ENCODE results near the gene KIF17. TPM values are rescaled to one million over a fixed set of nuclear protein-coding genes. Genes with fewer than 3 reads are reported as not detected.
"Not testable (repeated sequence)": the region's sequence is repeated elsewhere in the genome, so short reads cannot be mapped to it uniquely, and the experiment has no call there.

The KIF17 gene
- total RNA-seq, 2 experiments from 2014 or later, result 0.25 TPM; not detected in 1

- H3K4me1 Mint-ChIP-seq; H3K36me3 Mint-ChIP-seq (ENCODE audit: low read depth); H3K27ac Mint-ChIP-seq; DNase-seq; ATAC-seq; H3K9me3 Mint-ChIP-seq (ENCODE audit: low read depth): not testable (repeated sequence)
- H3K4me3 Mint-ChIP-seq, result peak overlapping the region; percentile 29
- intact Hi-C loops (cut with DNase I, micrococcal nuclease), result loop anchor here in 1 of 2 experiments (2.0 kb wide), 1 partner anchor 68 kb away; the partner anchor contains the start of gene HP1BP3
- ChIA-PET POLR2A (interaction anchor here (1.0 kb wide), 1 partner anchor 68 kb away, joined by 5 read pairs; the partner anchor contains the start of gene HP1BP3), CTCF (interaction anchor here (0.6 to 1.3 kb wide), 3 partner anchors 12 to 1403 kb away, joined by 3 read pairs; no protein-coding TSS in a partner anchor)
- H3K27me3 Mint-ChIP-seq, result peaks cover 24% of the 10 kb centered on the region
Measured at GRCh38 chr1:20718343-20718882, 606 bp upstream of the KIF17 start.

GRCh38 chr1:20716232-20716631 is 1.6 kb downstream of the KIF17 start:
- POLR2A ChIA-PET, result interaction anchor here (0.7 kb wide), 1 partner anchor 664 kb away, joined by 3 read pairs; no protein-coding TSS in a partner anchor
- peaks cover 24% of the 10 kb centered on the region for H3K27me3 Mint-ChIP-seq
- H3K9me3 Mint-ChIP-seq (ENCODE audit: low read depth), result no peaks in the 10 kb centered on the region
- no peak overlapping the region for H3K27ac Mint-ChIP-seq
- no peak overlapping the region for H3K4me3 Mint-ChIP-seq
- ATAC-seq, result no peak
- peaks cover 8% of the 10 kb centered on the region for H3K4me1 Mint-ChIP-seq
- CTCF ChIA-PET, result interaction anchor here (0.6 to 1.1 kb wide), 2 partner anchors 479 to 880 kb away, joined by 3 to 4 read pairs; no protein-coding TSS in a partner anchor
- no peaks in the 10 kb centered on the region for H3K36me3 Mint-ChIP-seq (ENCODE audit: low read depth)
- DNase-seq, result no peak
- intact Hi-C loops (cut with DNase I, micrococcal nuclease), result no loop called here

- Mint-ChIP-seq H3K4me3 (no peak overlapping the region), H3K4me1 (peaks cover 8% of the 10 kb centered on the region), H3K36me3 (ENCODE audit: low read depth) (no peaks in the 10 kb centered on the region), H3K27ac (no peak overlapping the region), H3K9me3 (ENCODE audit: low read depth) (no peaks in the 10 kb centered on the region), H3K27me3 (peaks cover 24% of the 10 kb centered on the region)
- ChIA-PET CTCF (interaction anchor here (1.1 kb wide), 1 partner anchor 480 kb away, joined by 4 read pairs; no protein-coding TSS in a partner anchor), POLR2A (no interaction called here)
- ATAC-seq (no peak), DNase-seq (no peak)
- intact Hi-C loops (cut with DNase I, micrococcal nuclease), result no loop called here
Measured at GRCh38 chr1:20715406-20715805, 2.4 kb downstream of the KIF17 start.

- peaks cover 6% of the 10 kb centered on the region for H3K4me1 Mint-ChIP-seq
- H3K4me3 Mint-ChIP-seq, result no peak overlapping the region
- intact Hi-C loops (cut with DNase I, micrococcal nuclease), result no loop called here
- CTCF ChIA-PET, result no interaction called here
- ATAC-seq, result no peak
- no peak overlapping the region for H3K27ac Mint-ChIP-seq
- H3K36me3 Mint-ChIP-seq (ENCODE audit: low read depth), result no peaks in the 10 kb centered on the region
- H3K27me3 Mint-ChIP-seq, result peaks cover 17% of the 10 kb centered on the region
- no peak for DNase-seq
- POLR2A ChIA-PET, result no interaction called here
- H3K9me3 Mint-ChIP-seq (ENCODE audit: low read depth), result no peaks in the 10 kb centered on the region
Measured at GRCh38 chr1:20713440-20713839, 4.4 kb downstream of the KIF17 start.

GRCh38 chr1:20712215-20712577 is 5.6 kb downstream of the KIF17 start:
- Mint-ChIP-seq H3K9me3 (ENCODE audit: low read depth) (no peaks in the 10 kb centered on the region), H3K4me1 (peaks cover 6% of the 10 kb centered on the region), H3K27ac (no peak overlapping the region), H3K36me3 (ENCODE audit: low read depth) (no peaks in the 10 kb centered on the region), H3K27me3 (peaks cover 16% of the 10 kb centered on the region), H3K4me3 (no peak overlapping the region)
- intact Hi-C loops (cut with DNase I, micrococcal nuclease), result no loop called here
- ChIA-PET CTCF (no interaction called here), POLR2A (no interaction called here)
- DNase-seq (no peak), ATAC-seq (no peak)

- H3K36me3 Mint-ChIP-seq (ENCODE audit: low read depth), result no peaks in the 10 kb centered on the region
- peaks cover 12% of the 10 kb centered on the region for H3K27me3 Mint-ChIP-seq
- POLR2A ChIA-PET, result no interaction called here
- intact Hi-C loops (cut with DNase I, micrococcal nuclease), result no loop called here
- ATAC-seq, result no peak
- no peaks in the 10 kb centered on the region for H3K9me3 Mint-ChIP-seq (ENCODE audit: low read depth)
- CTCF ChIA-PET, result no interaction called here
- H3K27ac Mint-ChIP-seq, result no peak overlapping the region
- peaks cover 2% of the 10 kb centered on the region for H3K4me1 Mint-ChIP-seq
- H3K4me3 Mint-ChIP-seq, result no peak overlapping the region
- DNase-seq, result no peak
Measured at GRCh38 chr1:20711285-20712214, 6.3 kb downstream of the KIF17 start.

- intact Hi-C loops (cut with DNase I, micrococcal nuclease), result no loop called here
Measured at GRCh38 chr1:20710469-20711284, 7.1 kb downstream of the KIF17 start.

GRCh38 chr1:20709868-20710267 is 7.9 kb downstream of the KIF17 start:
- ATAC-seq (no peak), DNase-seq (no peak)
- H3K4me3 Mint-ChIP-seq, result no peak overlapping the region
- ChIA-PET CTCF (interaction anchor here (1.6 kb wide), 1 partner anchor 13 kb away, joined by 6 read pairs; no protein-coding TSS in a partner anchor), POLR2A (no interaction called here)
- peaks cover 2% of the 10 kb centered on the region for H3K27me3 Mint-ChIP-seq
- H3K9me3 Mint-ChIP-seq (ENCODE audit: low read depth), result no peaks in the 10 kb centered on the region
- intact Hi-C loops (cut with DNase I, micrococcal nuclease), result no loop called here
- no peaks in the 10 kb centered on the region for H3K36me3 Mint-ChIP-seq (ENCODE audit: low read depth)
- H3K4me1 Mint-ChIP-seq, result no peaks in the 10 kb centered on the region
- no peak overlapping the region for H3K27ac Mint-ChIP-seq

More at GRCh38 chr1:20710469-20711284, 7.1 kb downstream of the KIF17 start:
- ChIA-PET POLR2A (no interaction called here), CTCF (interaction anchor here (1.6 kb wide), 1 partner anchor 14 kb away, joined by 6 read pairs; no protein-coding TSS in a partner anchor)
- Mint-ChIP-seq H3K27me3 (peaks cover 6% of the 10 kb centered on the region), H3K4me3 (no peak overlapping the region), H3K9me3 (ENCODE audit: low read depth) (no peaks in the 10 kb centered on the region), H3K36me3 (ENCODE audit: low read depth) (no peaks in the 10 kb centered on the region), H3K4me1 (no peaks in the 10 kb centered on the region), H3K27ac (no peak overlapping the region)
- no peak for DNase-seq
- ATAC-seq, result no peak

- intact Hi-C loops (cut with DNase I, micrococcal nuclease), result no loop called here
- ChIA-PET CTCF (interaction anchor here (4.2 kb wide), 1 partner anchor 12 kb away, joined by 22 read pairs; no protein-coding TSS in a partner anchor), POLR2A (no interaction called here)
- ATAC-seq (no peak), DNase-seq (no peak)
- H3K4me3 Mint-ChIP-seq, result no peak overlapping the region
- no peaks in the 10 kb centered on the region for H3K4me1 Mint-ChIP-seq
- no peak overlapping the region for H3K27ac Mint-ChIP-seq
- H3K9me3 Mint-ChIP-seq (ENCODE audit: low read depth), result no peaks in the 10 kb centered on the region
- H3K27me3 Mint-ChIP-seq, result peaks cover 2% of the 10 kb centered on the region
- H3K36me3 Mint-ChIP-seq (ENCODE audit: low read depth), result no peaks in the 10 kb centered on the region
Measured at GRCh38 chr1:20708891-20709290, 8.9 kb downstream of the KIF17 start.

- POLR2A ChIA-PET, result no interaction called here
Measured at GRCh38 chr1:20708057-20708456, 9.8 kb downstream of the KIF17 start.

GRCh38 chr1:20706841-20707240 is 11.0 kb downstream of the KIF17 start:
- H3K4me1 Mint-ChIP-seq, result no peaks in the 10 kb centered on the region
- DNase-seq (no peak), ATAC-seq (no peak)
- peaks cover 2% of the 10 kb centered on the region for H3K27me3 Mint-ChIP-seq
- no peak overlapping the region for H3K4me3 Mint-ChIP-seq
- H3K27ac Mint-ChIP-seq, result no peak overlapping the region
- H3K9me3 Mint-ChIP-seq (ENCODE audit: low read depth), result no peaks in the 10 kb centered on the region
- POLR2A ChIA-PET, result no interaction called here
- CTCF ChIA-PET, result interaction anchor here (0.7 to 4.2 kb wide), 5 partner anchors 10 to 489 kb away, joined by 3 to 22 read pairs (median 3); no protein-coding TSS in a partner anchor
- no peaks in the 10 kb centered on the region for H3K36me3 Mint-ChIP-seq (ENCODE audit: low read depth)
- intact Hi-C loops (cut with DNase I, micrococcal nuclease), result no loop called here

More at GRCh38 chr1:20708057-20708456, 9.8 kb downstream of the KIF17 start:
- DNase-seq (no peak), ATAC-seq (no peak)
- H3K4me3 Mint-ChIP-seq, result no peak overlapping the region
- no peaks in the 10 kb centered on the region for H3K36me3 Mint-ChIP-seq (ENCODE audit: low read depth)
- H3K4me1 Mint-ChIP-seq, result no peaks in the 10 kb centered on the region
- no peaks in the 10 kb centered on the region for H3K9me3 Mint-ChIP-seq (ENCODE audit: low read depth)
- no peak overlapping the region for H3K27ac Mint-ChIP-seq
- CTCF ChIA-PET, result interaction anchor here (1.1 to 4.2 kb wide), 2 partner anchors 11 to 15 kb away, joined by 3 to 22 read pairs; no protein-coding TSS in a partner anchor
- intact Hi-C loops (cut with DNase I, micrococcal nuclease), result no loop called here
- peaks cover 2% of the 10 kb centered on the region for H3K27me3 Mint-ChIP-seq

Measured in activated CD4-positive, alpha-beta T cell treated with anti-CD3 and anti-CD28 coated beads for 36 hours (primary cell).